ENCODE data around the gene EXOC4.

Gene EXOC4

GRCh38 chr7:133428326-133428725 is 175.4 kb downstream of the EXOC4 start:
- DNase-seq (ENCODE audit: low read depth in 2 of 2), result no peak

GRCh38 chr7:133428876-133429275 is 176.0 kb downstream of the EXOC4 start:
- no peak for DNase-seq (ENCODE audit: low read depth in 2 of 2)

- no peak for DNase-seq (ENCODE audit: low read depth in 2 of 2)
Observed at GRCh38 chr7:133429371-133429770, 176.5 kb downstream of the EXOC4 start.

- DNase-seq (ENCODE audit: low read depth in 2 of 2), result no peak
Observed at GRCh38 chr7:133431134-133431724, 178.4 kb downstream of the EXOC4 start.

- DNase-seq (ENCODE audit: low read depth in 2 of 2), result no peak
Observed at GRCh38 chr7:133433165-133433812, 180.4 kb downstream of the EXOC4 start.

GRCh38 chr7:133434246-133434865 is 181.5 kb downstream of the EXOC4 start:
- DNase-seq (ENCODE audit: low read depth in 2 of 2), result peak; percentile 11 to 29

GRCh38 chr7:133436014-133436428 is 183.1 kb downstream of the EXOC4 start:
- peak; percentile 78 to 84 for DNase-seq (ENCODE audit: low read depth in 2 of 2)

GRCh38 chr7:133437544-133437943 is 184.7 kb downstream of the EXOC4 start:
- no peak for DNase-seq (ENCODE audit: low read depth in 2 of 2)

- DNase-seq (ENCODE audit: low read depth in 2 of 2), result no peak
Observed at GRCh38 chr7:133442818-133443217, 189.9 kb downstream of the EXOC4 start.

- no peak for DNase-seq (ENCODE audit: low read depth in 2 of 2)
Observed at GRCh38 chr7:133445617-133446016, 192.7 kb downstream of the EXOC4 start.

GRCh38 chr7:133448012-133448411 is 195.1 kb downstream of the EXOC4 start:
- no peak for DNase-seq (ENCODE audit: low read depth in 2 of 2)

- DNase-seq (ENCODE audit: low read depth in 2 of 2), result no peak
Observed at GRCh38 chr7:133452577-133452976, 199.7 kb downstream of the EXOC4 start.

GRCh38 chr7:133458688-133459087 is 205.8 kb downstream of the EXOC4 start:
- DNase-seq (ENCODE audit: low read depth in 2 of 2), result no peak

GRCh38 chr7:133461421-133461820 is 208.5 kb downstream of the EXOC4 start:
- no peak for DNase-seq (ENCODE audit: low read depth in 2 of 2)

- DNase-seq (ENCODE audit: low read depth in 2 of 2), result no peak
Observed at GRCh38 chr7:133475655-133476054, 222.8 kb downstream of the EXOC4 start.

GRCh38 chr7:133477791-133478190 is 224.9 kb downstream of the EXOC4 start:
- DNase-seq (ENCODE audit: low read depth in 2 of 2), result no peak

GRCh38 chr7:133478591-133479135 is 225.8 kb downstream of the EXOC4 start:
- DNase-seq (ENCODE audit: low read depth in 2 of 2), result no peak

GRCh38 chr7:133479456-133480065 is 226.7 kb downstream of the EXOC4 start:
- no peak for DNase-seq (ENCODE audit: low read depth in 2 of 2)

GRCh38 chr7:133480868-133481267 is 228.0 kb downstream of the EXOC4 start:
- no peak for DNase-seq (ENCODE audit: low read depth in 2 of 2)

- DNase-seq (ENCODE audit: low read depth in 2 of 2), result peak; percentile 34 to 35
Observed at GRCh38 chr7:133481676-133482075, 228.8 kb downstream of the EXOC4 start.

- DNase-seq (ENCODE audit: low read depth in 2 of 2), result no peak
Observed at GRCh38 chr7:133482599-133482998, 229.7 kb downstream of the EXOC4 start.

- DNase-seq (ENCODE audit: low read depth in 2 of 2), result no peak
Observed at GRCh38 chr7:133484086-133484485, 231.2 kb downstream of the EXOC4 start.

GRCh38 chr7:133489906-133490305 is 237.0 kb downstream of the EXOC4 start:
- no peak for DNase-seq (ENCODE audit: low read depth in 2 of 2)
